Measurements from ENCODE around the gene PKD2L1.

- TF ChIP-seq SUZ12 (IDR thresholded peaks at IDR 0.05; ENCODE audit: extremely low read depth, insufficient read depth, insufficient read length) (no peak), YY1 (IDR thresholded peaks at IDR 0.05; ENCODE audit: insufficient read depth, insufficient read length) (no peak), ZNF274 (IDR thresholded peaks at IDR 0.05; ENCODE audit: low read depth, low read length) (no peak)
Measured at GRCh38 chr10:100353770-100354485, 23.9 kb upstream of the PKD2L1 start.
